SU-DHL-6 (cell line): ENCODE measurements around the gene KLHL24.

Source experiments
- EZH2phosphoT487 ChIP-seq: fragments of 200-600 bp; sonication (generic), shearing (Covaris generic); conservative IDR thresholded peaks from 2 replicates; pipeline ENCODE4 v1.6.1; 2018; ENCODE audit warnings: mild to moderate bottlenecking, antibody characterized with exemption, low read length, moderate library complexity, mixed read lengths
- TF ChIP-seq, protein P1 (sequence below): fragments of 200-600 bp; sonication (generic); IDR thresholded peaks from one replicate; pipeline ENCODE4 v1.5.1; 2017; ENCODE audit warnings: antibody characterized with exemption, mild to moderate bottlenecking, low read length, moderate library complexity; ENCODE audit not compliant: insufficient read depth, poor library complexity, severe bottlenecking

DNA sequence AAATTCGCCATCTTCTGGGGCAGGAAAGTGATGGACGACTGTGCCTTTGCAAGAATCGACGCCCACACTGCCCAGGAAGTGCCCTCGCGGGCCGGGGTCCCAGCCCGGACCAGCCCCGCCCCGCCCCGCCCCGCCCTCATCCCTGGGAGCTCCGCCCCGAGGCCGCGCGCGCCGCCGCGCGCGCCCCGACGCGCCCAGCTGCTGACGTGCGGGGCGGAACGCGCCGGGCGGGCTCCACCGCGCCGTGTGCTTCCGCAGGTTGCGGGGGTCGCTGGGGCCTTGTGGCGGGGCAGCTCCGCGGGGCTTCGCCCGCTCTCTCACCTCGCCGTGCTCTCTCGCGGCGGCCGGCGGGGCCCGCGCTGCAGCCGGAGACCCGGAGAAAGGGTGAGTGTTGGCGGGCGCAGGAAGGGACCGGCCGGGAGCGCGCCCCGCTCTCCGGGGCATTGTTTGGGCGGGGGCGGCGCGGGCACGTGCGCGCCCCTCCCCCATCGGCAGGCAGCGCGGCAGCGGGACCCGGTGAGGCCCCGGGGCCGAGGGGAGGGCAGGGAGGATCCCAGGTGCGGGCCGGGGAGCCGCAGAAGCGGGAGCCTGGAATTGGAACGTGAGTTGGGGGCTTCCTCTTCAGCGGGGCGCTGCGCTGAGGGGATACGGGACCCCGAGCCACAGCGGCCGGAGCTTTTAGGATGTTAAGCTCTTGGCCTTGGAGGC is 62.3 kb downstream of the KLHL24 start, which contains the start of gene YEATS2:
- TF ChIP-seq, protein P1, sequence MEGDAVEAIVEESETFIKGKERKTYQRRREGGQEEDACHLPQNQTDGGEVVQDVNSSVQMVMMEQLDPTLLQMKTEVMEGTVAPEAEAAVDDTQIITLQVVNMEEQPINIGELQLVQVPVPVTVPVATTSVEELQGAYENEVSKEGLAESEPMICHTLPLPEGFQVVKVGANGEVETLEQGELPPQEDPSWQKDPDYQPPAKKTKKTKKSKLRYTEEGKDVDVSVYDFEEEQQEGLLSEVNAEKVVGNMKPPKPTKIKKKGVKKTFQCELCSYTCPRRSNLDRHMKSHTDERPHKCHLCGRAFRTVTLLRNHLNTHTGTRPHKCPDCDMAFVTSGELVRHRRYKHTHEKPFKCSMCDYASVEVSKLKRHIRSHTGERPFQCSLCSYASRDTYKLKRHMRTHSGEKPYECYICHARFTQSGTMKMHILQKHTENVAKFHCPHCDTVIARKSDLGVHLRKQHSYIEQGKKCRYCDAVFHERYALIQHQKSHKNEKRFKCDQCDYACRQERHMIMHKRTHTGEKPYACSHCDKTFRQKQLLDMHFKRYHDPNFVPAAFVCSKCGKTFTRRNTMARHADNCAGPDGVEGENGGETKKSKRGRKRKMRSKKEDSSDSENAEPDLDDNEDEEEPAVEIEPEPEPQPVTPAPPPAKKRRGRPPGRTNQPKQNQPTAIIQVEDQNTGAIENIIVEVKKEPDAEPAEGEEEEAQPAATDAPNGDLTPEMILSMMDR, result no peak
- no peak for TF ChIP-seq EZH2phosphoT487
